K562 treated with DMSO at 1 percent for 4 hours (cell line): ENCODE measurements around the gene STK38L. TPM values are rescaled to one million over a fixed set of nuclear protein-coding genes. Genes with fewer than 3 reads are reported as not detected.

Source experiments
- total RNA-seq: library from RNA; unstranded; fragments of 300-600 nt; gene quantifications from 2 replicates; pipeline ENCODE4 v1.2.3, GENCODE V29; 2022; ENCODE audit not compliant: insufficient read depth

STK38L gene
- 2.6 and 4.9 TPM in 2 replicates for total RNA-seq

GRCh38 chr12:27243804-27244688 is at the start of gene STK38L:
Gene STK38L, plus strand, starts transcription at chr12:27244286. Its CDS starts 53,435 bp downstream, at chr12:27297721.

GRCh38 chr12:27332714-27333402 is 88.8 kb downstream of the STK38L start, which contains the start of gene BMAL2:
Gene BMAL2, plus strand, starts transcription at chr12:27332836. Its CDS starts 237 bp downstream, at chr12:27333073.

Other genes with a start within 250 kb of the STK38L start
- gene TM7SF3, start 229.9 kb upstream of the STK38L start, total RNA-seq, result 27.6 and 77.0 TPM in 2 replicates
- 12.3 and 17.6 TPM in 2 replicates for gene MED21, start 221.7 kb upstream of the STK38L start, total RNA-seq
- not detected in 2 replicates for gene C12orf71, start 161.7 kb upstream of the STK38L start, total RNA-seq
- not detected in 2 replicates for gene BMAL2, start 88.5 kb downstream of the STK38L start, total RNA-seq
- gene SMCO2, start 202.4 kb downstream of the STK38L start, total RNA-seq, result not detected in 2 replicates